Duodenal mucosa (tissue), 2 donors: ENCODE results near the gene LRRC37B.
"Not testable (repeated sequence)": the region's sequence is repeated elsewhere in the genome, so short reads cannot be mapped to it uniquely, and the experiment has no call there.

Source experiments
- H3K27ac ChIP-seq: one replicate; pipeline ENCODE4 v1.7.0; 2013; ENCODE audit warnings: low read depth, low read length
- H3K27me3 ChIP-seq, 2 donors: one replicate each; pipeline ENCODE4 v1.7.0; 2013; ENCODE audit warnings: low read length in 2 of 2, control low read depth in 1 of 2; ENCODE audit not compliant: insufficient read depth in 2 of 2, control insufficient read depth in 1 of 2
- H3K36me3 ChIP-seq, 2 donors: one replicate each; pipeline ENCODE4 v1.7.0; 2013; ENCODE audit warnings: low read length in 2 of 2, control low read depth in 1 of 2; ENCODE audit not compliant: insufficient read depth in 2 of 2, control insufficient read depth in 1 of 2
- H3K4me1 ChIP-seq, 2 donors: one replicate each; pipeline ENCODE4 v1.7.0; 2013; ENCODE audit warnings: low read length in 2 of 2, control low read depth in 1 of 2; ENCODE audit not compliant: insufficient read depth in 2 of 2, control insufficient read depth in 1 of 2
- H3K4me3 ChIP-seq, 2 donors: one replicate each; pipeline ENCODE4 v1.7.0; 2013; ENCODE audit warnings: low read length in 2 of 2, low read depth in 1 of 2
- H3K9ac ChIP-seq, 2 donors: one replicate each; pipeline ENCODE4 v1.7.0; 2013; ENCODE audit warnings: low read length in 2 of 2, low read depth in 1 of 2
- H3K9me3 ChIP-seq, 2 donors: one replicate each; pipeline ENCODE4 v1.7.0; 2013; ENCODE audit warnings: low read length in 2 of 2, control low read depth in 1 of 2; ENCODE audit not compliant: control insufficient read depth in 1 of 2

The LRRC37B gene

DNA sequence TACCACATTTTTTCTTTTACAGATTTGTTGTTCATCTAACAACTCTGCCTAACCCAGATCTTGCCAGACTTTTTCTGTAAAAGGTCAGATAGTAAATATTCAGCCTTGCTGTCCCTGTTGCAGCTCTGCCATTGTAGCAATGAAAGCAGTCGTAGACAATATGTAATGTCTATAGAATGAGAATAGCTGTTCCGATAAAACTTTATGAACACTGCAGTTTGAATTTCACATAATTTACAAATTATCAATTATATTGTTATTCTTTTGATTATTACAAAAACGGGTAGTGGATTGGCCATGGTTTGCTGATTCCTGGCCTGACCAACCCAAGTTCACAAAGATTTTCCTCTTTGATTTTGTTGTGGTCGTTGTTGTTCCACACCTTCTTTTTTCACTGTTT is 2.9 kb downstream of the LRRC37B start:
- Histone ChIP-seq H3K27ac (no peak overlapping the region), H3K9me3 (no peaks in the 10 kb centered on the region), H3K9ac (no peak overlapping the region), H3K27me3 (no peaks in the 10 kb centered on the region), H3K4me3 (no peak overlapping the region), H3K36me3 (no peaks in the 10 kb centered on the region), H3K4me1 (peaks cover 6 to 17% of the 10 kb centered on the region in 2 donors)

DNA sequence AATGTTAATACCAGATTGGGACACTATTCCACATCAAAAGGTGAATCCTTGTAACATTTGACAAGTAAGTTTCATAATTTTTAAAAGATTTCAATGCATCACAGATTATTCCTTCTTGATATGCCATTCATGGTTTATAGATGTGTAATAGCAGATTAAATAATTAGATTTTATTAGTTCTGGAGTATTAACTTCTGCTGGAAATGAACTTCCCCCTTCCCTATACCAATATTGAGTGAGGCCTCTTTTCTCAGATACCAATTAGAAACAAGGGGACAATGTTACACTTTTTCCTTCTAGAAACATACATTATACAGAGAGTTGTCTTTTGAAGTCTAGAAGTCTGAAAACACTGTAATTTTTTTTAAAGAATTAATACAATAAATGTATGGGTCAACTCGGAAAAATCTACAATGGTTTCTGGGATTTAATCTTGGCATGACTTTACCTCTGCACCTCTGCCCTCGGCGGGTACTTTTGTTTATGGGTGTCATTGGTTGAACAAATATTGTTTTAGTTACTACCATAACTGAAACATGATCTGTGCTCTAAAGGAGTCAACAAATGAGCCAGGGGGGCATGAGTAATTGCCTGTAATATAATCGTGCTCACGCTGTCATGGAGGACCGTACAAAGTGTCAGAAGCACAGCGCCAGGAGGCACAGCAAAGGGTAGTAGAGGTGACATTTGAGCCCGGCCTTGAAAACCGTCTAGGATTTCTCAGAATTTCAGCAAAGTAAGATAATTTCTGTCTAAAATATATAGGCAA is 8.2 kb downstream of the LRRC37B start:
- Histone ChIP-seq H3K4me1 (peaks cover 0 to 5% of the 10 kb centered on the region in 2 donors), H3K27ac (no peak overlapping the region), H3K4me3 (no peak overlapping the region), H3K9ac (no peak overlapping the region), H3K36me3 (no peaks in the 10 kb centered on the region), H3K27me3 (no peaks in the 10 kb centered on the region), H3K9me3 (no peaks in the 10 kb centered on the region)

DNA sequence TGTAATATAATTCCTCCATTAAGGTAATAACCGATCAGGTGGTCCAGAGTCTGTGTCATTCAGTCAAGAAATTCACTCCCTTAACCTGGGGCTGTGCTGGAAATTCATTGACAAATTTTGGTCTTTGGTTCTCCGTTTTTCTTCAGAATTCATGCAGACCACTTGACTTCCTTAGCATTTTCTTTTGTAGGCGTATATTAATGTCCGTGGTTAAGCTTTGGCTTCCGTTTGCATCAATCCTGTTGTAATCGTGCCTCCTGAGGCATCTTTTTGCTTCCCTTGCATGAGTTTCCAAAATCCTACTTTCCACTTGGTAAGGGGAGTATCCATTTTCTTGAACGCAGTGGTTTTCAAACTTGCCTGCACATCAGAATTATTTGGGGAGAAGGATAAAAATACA is 9.0 kb downstream of the LRRC37B start:
- Histone ChIP-seq H3K36me3 (peaks cover 0 to 4% of the 10 kb centered on the region in 2 donors), H3K4me1 (peaks cover 0 to 5% of the 10 kb centered on the region in 2 donors), H3K9me3 (no peaks in the 10 kb centered on the region), H3K27me3 (no peaks in the 10 kb centered on the region), H3K27ac (no peak overlapping the region), H3K4me3 (no peak overlapping the region), H3K9ac (no peak overlapping the region)

DNA sequence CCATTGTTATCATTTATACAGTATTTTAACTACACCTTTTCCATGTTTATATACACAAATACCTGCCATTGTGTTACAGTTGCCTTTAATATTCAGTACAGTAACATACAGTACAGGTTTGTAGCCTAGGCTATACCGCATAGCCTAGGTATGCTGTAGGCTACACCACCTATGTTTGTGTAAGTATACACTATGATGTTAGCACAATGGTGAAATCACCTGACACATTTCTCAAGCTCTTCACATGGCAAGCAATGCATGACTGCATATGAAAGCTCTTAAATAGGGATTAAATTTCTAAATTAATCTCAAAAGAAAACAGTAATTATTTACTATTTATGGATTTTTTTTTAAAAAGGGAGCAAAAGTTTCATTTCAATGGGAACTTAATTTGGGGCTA is 12.0 kb downstream of the LRRC37B start:
- Histone ChIP-seq H3K27me3 (no peaks in the 10 kb centered on the region), H3K27ac (no peak overlapping the region), H3K4me1 (peaks cover 0 to 5% of the 10 kb centered on the region in 2 donors), H3K9ac (no peak overlapping the region), H3K36me3 (peaks cover 0 to 11% of the 10 kb centered on the region in 2 donors), H3K4me3 (no peak overlapping the region), H3K9me3 (no peaks in the 10 kb centered on the region)

DNA sequence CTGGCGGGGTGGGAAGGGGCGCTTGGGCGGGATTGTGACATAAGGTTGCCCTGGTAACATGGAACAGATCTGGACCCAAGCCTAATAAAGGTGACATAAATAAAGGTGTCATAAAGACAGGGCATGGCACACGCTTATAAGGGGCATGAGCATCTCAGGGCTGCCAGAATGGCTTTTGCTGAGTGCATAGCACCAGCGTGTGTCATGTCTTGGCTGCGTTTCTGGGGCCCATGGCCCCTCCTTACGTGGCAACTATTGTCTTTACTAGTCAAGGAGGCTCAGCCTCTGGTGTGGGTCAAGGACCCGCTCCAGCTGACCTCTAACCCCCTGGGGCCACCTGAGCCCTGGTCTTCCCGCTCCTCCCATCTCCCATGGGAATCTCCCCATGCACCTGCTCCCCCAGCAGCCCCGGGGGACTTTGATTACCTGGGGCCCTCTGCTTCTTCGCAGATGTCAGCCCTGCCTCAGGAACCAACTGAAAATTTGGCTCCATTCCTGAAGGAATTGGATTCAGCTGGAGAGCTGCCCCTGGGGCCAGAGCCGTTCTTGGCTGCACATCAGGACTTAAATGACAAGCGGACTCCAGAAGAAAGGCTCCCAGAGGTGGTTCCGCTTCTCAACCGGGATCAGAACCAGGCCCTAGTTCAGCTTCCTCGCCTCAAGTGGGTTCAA is 13.9 kb downstream of the LRRC37B start:
- H3K27me3 ChIP-seq, result no peaks in the 10 kb centered on the region
- H3K36me3 ChIP-seq, result peaks cover 0 to 11% of the 10 kb centered on the region in 2 donors
- no peak overlapping the region for H3K9ac ChIP-seq
- no peak overlapping the region for H3K27ac ChIP-seq
- no peak overlapping the region for H3K4me3 ChIP-seq
- H3K4me1 ChIP-seq, result no peaks in the 10 kb centered on the region
- H3K9me3 ChIP-seq, result no peaks in the 10 kb centered on the region

DNA sequence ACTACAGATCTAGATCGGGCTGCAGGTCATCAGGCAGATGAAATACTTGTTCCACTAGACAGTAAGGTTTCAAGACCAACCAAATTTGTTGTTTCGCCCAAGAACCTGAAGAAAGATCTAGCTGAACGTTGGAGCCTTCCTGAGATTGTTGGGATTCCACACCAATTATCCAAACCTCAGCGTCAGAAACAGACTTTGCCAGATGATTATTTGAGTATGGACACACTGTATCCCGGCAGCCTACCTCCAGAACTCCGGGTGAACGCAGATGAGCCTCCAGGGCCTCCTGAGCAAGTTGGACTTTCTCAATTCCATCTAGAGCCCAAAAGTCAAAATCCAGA is 14.4 kb downstream of the LRRC37B start:
- no peaks in the 10 kb centered on the region for H3K27me3 ChIP-seq
- H3K9ac ChIP-seq, result no peak overlapping the region
- H3K27ac ChIP-seq, result no peak overlapping the region
- peaks cover 0 to 11% of the 10 kb centered on the region in 2 donors for H3K36me3 ChIP-seq
- no peak overlapping the region for H3K4me3 ChIP-seq
- no peaks in the 10 kb centered on the region for H3K9me3 ChIP-seq
- H3K4me1 ChIP-seq, result no peaks in the 10 kb centered on the region

DNA sequence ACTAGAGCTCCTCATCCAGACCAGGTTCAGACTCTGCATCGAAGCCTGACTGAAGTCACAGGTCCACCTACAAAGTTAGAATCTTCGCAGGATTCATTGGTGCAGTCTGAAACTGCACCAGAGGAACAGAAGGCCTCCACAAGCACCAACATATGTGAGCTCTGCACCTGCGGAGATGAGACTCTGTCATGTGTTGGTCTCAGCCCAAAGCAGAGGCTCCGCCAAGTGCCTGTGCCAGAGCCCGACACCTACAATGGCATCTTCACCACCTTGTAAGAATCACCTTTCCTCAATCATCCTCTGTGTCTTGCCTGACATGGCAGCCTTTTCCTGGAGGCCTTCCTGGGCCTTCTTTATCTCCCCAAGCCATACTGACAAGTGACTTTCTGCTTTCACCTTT is 15.4 kb downstream of the LRRC37B start:
- not testable (repeated sequence) for H3K4me1 ChIP-seq, H3K27ac ChIP-seq, H3K9me3 ChIP-seq, H3K27me3 ChIP-seq, H3K9ac ChIP-seq, H3K4me3 ChIP-seq
- H3K36me3 ChIP-seq, result peaks cover 0 to 16% of the 10 kb centered on the region in 2 donors

DNA sequence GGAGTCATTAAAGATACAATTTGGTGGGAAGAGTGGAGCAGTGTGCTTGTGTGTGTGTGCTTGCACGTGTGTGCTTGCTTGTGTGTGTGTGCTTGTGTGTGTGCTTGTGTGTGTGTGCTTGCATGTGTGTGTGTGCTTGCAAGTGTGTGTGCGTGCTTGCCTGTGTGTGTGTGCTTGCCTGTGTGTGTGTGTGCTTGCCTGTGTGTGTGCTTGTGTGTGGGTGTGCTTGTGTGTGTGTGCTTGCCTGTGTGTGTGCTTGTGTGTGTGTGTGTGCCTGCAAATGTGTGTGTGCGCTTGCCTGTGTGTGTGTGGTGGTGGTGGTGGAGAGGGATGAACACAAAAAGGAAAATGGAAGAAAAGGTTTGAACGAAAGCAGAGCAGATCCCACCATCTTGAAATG is 20.1 kb downstream of the LRRC37B start:
- not testable (repeated sequence) for H3K9ac ChIP-seq, H3K27ac ChIP-seq, H3K36me3 ChIP-seq, H3K4me1 ChIP-seq, H3K9me3 ChIP-seq, H3K4me3 ChIP-seq, H3K27me3 ChIP-seq

DNA sequence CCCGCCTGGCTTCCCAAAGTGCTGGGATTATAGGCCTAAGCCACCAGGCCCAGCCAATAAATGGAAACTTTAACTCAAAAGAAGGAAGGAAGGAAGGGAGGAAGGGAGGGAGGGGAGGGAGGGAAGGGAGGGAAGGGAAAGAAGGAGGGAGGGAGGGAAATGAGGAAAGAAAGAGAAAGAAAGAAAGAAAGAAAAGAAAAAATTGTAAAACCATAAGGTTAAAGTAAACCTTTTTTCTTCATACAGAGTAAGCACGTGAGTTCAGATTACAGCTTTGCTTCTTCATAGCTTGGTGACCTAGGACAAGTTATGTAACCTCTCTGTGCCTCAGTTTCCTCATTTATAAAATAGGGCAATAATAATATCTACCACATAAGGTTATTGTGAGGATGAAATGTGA is 26.0 kb downstream of the LRRC37B start:
- Histone ChIP-seq H3K4me1 (no peaks in the 10 kb centered on the region), H3K27me3 (no peaks in the 10 kb centered on the region), H3K9ac (no peak overlapping the region), H3K9me3 (no peaks in the 10 kb centered on the region), H3K4me3 (no peak overlapping the region), H3K36me3 (peaks cover 0 to 20% of the 10 kb centered on the region in 2 donors), H3K27ac (no peak overlapping the region)

DNA sequence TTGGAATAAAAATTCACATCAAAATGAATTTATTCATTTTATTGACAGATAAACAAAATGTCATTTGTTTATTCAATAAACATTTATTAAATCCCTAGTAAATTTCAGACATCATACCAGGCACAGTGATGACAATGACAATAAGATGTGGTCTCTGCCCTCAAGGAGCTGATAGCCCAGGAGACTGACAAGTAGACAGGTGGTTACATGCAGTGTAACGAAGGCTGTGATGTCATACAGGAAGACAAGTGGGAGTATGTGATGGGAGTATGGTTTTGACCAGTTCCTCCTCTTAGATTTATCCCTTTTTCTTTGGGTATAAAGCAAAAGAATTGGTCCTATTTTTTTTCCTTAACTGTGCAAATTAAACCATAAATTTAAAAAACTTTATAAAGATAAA is 26.6 kb downstream of the LRRC37B start:
- H3K9me3 ChIP-seq, H3K4me3 ChIP-seq, H3K27ac ChIP-seq, H3K4me1 ChIP-seq, H3K9ac ChIP-seq, H3K27me3 ChIP-seq: not testable (repeated sequence)
- H3K36me3 ChIP-seq, result peaks cover 0 to 20% of the 10 kb centered on the region in 2 donors
